Stimulated activated CD4-positive, alpha-beta T cell treated with anti-CD3 and anti-CD28 coated beads, Interleukin-12 subunit alpha, Interleukin-12 subunit beta, amount 100 ng/mL, for 24 hours (primary cell): ENCODE results near the gene ADGRB3.

Experiments used
- DNase-seq, 2 experiments: peaks; one replicate each; pipeline ENCODE4 v3.0.0-alpha.2; 2020; ENCODE audit warnings: low read depth in 2 of 2

Gene ADGRB3

DNA sequence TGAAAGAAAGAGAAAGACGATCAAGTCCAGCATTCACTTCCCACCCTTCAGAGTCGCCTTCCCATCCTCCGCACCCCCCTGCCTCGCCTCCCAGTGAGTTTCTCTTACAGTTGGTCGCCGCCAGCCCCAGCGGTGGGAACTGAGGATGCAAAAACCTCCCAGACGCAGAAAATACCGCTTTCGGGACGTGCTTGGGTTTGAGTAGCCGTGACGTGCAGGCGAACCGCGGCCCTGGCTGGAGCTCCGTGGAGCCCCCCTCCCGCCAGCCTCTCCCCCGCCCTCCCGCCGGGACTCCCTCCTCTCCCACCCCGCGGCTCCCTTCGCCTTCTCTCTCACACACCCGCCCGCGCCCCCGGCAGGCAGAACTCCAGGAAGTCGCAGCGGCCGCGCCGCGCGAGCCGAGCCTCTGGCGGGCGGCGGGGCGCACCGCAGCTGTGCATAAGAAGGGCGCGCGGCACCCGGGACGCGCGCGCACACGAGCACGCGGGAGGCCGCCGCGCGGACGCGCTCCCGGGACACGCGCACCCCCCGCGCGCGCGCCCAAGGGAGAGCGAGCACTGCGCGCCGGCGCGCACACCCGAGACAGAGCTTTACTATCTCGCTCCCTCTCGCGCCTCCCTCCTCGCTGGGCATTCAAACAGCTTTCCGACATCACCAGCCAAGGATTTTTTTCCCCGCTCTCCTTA lies at the start of gene ADGRB3:
Gene ADGRB3 (plus strand): TSS at position 557 of the 686 bp plus-strand sequence. CDS start 3,394 bp downstream, outside the sequence.
- peak in 1 of 2 experiments; percentile 17 for DNase-seq

DNA sequence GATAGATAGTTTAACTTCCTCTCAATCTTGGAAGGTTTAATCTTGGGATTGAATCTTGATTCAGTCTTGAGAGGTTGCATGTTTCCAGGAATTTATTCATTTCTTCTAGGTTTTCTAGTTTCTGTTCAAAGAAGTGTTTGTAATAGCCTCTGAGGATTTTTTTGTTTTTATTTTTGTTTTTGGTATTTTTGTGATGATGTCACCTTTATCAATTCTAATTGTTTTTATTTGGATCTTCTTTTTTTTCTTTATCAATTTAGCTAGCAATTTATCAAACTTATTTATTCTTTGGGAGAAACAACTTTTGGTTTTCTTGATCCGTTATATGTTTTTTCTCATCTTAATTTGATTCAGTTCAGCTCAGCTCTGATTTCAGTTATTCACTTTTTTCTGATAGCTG lies 41.5 kb upstream of the ADGRB3 start:
- DNase-seq, result no peak

DNA sequence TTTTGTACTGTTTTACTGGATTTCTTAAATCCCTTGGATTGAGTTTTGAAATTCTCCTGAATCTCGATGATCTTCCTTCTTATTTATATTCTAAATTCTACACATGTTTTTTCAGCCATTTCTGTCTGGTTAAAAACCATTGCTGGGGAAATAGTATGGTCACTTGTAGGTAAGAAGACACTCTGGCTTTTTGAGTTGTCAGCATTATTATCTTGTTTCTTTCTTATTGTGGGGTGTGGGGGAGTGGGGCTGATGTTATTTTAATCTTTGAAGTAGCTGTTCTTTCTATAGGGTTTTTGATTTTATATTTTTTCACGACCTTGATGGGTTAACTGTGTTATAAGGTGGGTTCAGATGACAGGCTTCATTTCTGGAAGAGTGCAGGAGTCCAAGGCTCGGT lies 37.4 kb upstream of the ADGRB3 start:
- no peak for DNase-seq

DNA sequence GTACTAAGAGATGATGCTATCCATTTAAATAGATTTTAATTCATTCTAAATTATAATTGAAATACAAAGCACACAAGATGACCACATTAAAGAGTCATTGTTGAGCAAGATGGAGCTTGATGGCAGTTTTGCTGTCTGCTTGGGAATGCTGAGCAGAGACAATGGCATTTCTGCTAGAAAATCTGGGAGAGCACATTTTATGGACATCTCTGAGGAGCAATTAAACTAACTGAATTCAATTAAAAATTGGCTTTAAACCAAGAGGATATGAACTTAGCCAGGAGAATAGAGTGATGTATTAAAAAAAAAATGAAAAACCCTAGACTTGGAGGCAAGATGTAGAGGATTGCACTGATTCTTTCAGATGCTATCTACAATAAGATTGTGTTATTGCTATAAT lies 19.1 kb upstream of the ADGRB3 start:
- DNase-seq, result no peak

DNA sequence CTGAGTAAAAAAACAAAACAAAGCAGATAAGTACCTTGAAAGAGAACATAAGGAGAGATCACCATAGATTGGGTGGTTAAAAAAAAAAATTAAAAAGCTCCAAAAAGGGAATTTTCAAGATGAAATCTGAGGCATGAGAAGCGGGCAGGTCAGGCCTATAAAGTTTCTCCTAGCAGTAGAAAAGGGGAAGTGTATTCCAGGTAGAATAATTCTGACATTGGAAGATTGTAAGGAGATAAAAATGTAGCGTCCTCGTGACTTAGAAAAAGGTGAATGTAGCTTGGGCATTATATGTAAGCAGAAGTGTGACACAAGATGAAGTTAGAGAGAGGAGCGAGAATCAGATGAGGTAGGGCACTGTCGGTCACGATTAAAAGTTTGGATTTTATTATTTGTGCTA lies 9.1 kb upstream of the ADGRB3 start:
- no peak for DNase-seq

DNA sequence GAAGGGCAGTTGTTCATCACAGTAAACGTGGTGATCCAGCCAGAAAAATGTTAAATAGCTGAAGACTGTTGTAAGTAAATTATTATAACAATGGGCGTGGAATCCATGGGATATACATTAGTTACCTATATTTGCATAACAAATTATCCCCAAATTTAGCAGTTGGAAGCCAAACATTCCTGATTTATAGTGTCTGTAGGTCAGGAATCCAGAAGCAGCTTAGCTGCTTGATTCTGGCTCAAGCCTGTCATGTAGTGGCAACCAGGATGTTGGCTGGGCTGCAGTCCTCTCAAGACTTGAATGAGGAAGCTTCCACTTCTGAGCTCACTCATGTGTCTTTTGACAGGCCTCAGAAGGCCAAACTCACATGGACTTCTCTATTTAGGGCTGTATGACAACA lies 6.9 kb upstream of the ADGRB3 start:
- no peak for DNase-seq

DNA sequence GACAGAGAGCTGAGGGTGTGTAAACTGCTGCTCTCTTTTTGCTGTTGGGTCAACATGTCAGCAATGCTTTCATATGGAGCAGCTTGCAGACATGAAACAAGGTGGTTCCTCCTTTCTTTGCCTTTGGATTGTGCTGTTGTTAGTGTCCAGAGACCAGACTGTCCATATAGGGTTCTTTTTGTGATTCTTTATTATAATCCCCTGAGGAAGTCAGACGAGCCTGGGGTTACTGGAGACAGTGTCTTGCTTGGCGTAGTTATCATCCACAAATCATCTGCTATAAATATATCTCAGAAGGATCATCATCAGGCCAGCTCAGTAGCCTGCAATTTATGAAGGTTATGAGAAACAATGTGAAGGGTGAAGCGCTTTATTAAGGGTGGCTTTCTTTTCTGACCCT lies 2.3 kb upstream of the ADGRB3 start:
- no peak for DNase-seq

DNA sequence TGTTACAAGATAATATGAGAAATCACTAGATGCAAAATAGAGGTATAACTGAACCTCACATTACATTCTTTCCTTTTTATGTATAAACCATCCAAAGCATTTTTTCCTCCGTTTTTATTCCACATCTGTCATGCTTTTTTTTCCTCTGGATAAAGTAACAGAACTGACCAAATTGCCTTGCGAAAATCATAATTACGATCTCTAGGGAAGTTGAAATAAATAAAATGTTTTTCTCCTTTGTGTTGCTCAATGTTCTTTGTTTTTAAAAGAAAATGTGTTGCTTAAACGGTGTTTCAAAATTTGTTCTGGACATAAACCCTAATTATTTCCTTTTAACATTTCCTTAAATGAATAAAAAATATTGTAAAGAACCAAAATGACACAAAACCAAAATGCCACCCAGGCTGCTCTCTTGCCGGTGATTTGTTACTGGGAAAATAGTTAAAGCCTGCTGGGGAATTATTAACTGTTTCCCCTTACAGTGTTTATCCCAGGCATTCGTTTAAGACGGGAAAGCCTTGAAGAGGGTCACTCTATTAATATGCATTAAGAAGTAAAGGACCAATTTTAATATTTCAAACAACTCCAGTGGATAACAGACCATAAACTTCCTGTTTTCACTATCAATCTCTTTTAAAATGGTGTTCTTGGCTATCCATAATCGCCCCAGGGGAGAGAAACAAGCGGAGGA lies 1.7 kb upstream of the ADGRB3 start:
- no peak for DNase-seq

DNA sequence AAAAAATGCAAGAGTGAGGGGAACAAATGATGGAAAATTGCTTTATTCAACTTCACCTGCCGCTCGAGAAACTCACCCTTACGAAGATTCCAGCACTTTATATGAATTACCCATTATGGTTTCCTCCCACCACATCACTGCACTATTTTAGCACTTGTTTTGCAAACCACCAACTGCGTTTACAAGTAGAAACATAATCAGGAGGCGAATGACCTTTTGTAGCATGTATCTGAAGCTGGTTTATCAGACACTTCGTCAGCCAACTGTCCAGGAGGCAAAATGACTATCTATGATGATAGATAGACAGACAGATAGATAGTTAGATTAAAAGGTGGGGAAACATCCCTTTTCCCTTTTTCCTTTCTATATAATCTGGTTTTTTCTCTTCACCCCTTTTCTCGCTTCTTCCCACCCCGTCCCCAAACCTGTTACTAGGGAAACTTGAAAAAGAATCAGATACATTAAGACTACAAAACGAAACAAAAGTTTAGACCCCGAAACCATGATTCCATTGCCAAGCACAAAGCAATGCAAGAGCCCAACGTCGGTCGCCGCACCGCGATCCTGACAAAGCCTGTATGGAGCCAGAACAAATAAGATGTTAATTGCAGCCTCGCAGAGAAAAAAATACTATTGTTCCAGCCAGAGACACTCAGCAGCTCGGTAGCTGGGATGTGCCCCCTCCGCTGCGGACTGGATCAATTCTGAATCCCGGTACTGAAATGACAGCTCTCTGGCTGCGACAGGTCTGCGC lies 933 bp upstream of the ADGRB3 start:
- DNase-seq, result no peak

DNA sequence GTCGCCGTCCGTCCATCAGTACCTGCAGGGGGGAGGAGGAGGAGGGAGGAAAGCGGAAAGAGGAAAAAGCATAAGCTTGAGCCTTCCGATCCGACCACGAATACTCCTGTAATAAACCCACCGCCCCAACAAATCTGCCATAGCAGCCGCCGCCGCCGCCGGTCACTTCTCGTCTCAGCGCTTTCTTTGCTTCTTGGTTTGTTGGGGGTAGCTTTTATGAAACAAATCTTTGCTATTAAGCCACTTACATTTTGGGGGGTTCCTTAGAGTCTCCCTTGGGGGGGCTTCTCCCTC lies 277 bp downstream of the ADGRB3 start:
- no peak for DNase-seq

DNA sequence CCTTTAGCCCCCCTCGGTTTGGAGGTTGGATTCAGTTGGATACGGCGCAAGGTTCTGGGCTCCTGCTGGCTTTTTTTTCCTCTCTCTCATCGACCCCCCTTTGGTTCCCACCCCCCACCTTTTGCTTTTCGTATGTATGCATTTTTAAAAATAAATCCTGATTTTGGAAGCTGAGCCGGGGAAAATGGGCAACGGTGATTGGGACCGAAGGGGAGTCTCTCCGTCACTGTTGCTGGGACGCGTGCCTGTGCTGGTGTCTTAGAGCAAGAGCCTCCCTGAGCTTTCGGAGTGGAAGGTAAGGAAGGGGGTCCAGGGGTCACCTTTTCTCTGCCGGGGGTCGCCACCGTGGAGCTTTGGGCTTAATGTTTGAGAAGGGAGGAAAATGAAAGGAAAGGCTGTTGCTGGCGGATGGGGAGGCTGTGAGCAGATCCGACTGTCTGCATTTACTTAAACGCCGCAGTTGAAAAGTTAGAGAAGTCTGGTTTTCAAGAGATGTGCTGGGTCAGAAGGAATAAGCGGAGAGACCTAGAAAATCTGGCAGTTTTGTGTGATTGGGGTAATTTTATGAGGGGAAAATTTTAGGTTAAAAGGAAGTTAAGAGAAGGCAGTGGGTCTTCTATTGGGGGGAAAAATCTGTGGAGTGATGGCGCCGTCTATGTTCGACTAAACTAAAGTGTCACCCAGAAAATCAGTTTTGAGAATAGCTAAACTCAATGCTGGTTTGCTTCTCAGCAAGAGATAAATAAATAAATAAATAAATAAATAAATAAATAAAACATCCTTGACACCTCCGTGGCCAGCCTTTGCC lies 828 bp downstream of the ADGRB3 start:
- no peak for DNase-seq

DNA sequence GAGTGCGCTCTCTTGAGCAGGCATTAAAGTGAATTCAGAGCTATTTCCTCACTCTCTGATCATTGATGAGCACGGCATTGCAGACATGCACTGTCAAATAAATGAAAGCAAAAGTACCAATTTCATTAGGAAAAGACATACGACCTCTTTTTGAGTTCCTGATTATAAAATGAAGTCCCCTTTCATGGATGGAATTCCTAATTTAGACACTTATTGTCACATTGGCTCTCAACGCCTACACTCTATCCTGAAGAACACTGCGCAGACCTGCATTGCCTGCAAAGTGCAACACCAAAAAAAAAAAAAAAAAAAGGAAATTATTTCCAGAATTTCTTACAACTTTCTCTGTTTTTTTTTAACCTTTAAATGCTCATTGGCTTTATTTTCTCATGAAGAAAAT lies 1.6 kb downstream of the ADGRB3 start:
- no peak for DNase-seq

DNA sequence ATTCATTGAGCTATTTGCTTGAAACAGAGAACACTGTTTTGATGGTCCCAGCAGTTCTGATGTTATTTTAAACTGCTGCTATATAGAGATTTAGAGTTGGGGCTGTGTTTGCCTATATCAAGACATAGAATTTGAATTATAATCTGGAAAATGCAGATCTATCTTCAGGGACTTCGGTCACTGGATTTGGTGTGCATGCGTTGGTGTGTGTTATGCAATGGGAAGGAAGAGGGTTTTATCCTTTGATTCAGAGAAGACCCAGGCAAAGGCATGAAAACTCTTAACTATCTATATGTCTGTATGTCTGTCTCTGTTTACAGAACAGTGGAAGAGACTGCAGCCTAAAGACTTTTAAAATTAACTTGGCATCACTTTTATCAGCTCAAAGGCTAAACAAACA lies 2.0 kb downstream of the ADGRB3 start:
- no peak for DNase-seq

DNA sequence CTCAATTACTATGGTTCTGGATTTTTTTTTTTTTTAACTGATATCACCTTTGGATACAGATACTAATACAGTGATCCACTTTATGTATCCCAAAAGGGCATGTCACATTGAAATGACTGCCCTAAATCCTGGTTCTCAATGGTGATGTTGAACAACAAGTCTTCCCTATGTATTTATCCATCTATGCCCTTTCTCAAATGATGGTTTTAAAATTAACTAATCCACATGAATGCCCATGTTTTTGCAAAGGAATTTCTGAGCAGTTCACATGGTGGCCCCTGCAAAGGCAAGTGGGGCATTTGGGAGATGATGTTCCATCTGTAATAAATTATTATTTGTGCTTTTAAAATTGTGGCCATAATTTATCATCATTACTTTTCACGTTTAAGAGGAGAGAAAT lies 2.7 kb downstream of the ADGRB3 start:
- no peak for DNase-seq

DNA sequence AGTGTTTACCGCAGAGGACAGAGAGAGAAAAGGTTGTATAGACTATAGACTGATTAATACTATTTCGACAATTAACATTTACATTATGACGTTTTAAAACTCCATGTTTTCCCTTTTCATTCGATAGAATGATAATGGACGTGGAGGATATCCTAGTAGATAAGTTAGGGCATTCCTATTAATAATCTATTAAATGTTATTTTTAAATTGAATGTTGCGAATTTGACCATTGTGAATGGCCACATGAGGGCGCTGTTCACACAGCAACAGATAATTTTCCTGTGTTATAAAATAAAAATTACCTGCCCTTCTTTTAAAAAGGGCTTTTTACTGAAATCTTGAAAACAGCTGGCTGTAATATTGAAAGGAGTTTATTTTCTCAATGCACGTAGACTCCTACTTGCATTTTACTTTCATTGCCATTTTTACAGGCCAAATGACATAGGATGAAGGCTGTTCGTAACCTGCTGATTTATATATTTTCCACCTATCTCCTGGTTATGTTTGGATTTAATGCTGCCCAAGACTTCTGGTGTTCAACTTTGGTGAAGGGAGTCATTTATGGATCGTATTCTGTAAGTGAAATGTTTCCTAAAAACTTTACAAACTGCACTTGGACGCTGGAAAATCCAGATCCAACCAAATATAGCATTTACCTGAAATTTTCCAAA lies 3.3 kb downstream of the ADGRB3 start:
- DNase-seq, result peak in 1 of 2 experiments; percentile 10

DNA sequence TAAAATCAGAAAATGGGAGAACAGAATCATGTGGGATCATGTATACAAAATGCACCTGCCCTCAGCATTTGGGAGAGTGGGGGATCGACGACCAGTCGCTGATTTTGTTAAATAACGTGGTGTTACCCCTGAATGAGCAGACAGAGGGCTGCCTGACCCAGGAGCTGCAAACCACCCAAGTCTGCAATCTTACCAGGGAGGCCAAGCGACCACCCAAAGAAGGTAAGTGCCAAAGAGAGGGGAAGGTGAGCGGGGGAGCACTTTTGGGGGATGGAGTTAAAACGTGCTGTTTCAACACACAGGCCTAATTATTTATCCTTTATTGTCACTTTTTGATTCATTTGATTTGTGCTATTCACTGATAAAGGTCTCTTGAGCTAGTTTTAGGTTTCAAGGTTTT lies 4.1 kb downstream of the ADGRB3 start:
- no peak for DNase-seq

DNA sequence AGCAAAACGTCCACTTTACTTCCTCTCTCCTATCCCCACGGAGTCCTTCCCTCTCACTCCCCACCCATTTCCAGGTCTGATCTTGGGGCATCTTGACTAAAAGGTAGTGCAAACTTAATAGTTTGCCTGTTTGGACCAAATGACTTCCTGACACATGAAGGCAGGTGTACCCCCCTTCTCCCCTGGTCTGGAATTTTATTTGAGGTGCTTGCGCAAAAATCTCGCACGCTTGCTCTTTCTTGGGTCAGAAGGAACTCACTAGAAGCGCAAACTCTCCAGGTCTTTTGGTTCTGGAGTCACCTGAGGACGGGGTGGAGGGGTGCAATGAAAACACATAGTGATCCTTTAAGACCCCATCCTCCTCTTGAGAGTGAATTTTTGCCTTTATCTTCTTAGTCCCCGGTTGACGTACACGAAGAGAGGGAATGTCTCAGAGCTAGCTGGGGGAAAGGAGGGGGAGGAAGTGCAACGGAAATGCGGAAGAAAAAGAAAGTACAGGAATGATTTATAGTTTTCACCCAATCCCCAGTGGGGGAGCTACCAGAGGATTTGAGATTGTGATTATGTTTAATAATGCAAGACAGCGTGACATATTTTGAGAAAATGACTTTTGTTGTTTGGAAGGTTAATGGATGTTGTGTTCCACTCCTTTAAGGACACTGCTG lies 4.9 kb downstream of the ADGRB3 start:
- DNase-seq, result no peak

DNA sequence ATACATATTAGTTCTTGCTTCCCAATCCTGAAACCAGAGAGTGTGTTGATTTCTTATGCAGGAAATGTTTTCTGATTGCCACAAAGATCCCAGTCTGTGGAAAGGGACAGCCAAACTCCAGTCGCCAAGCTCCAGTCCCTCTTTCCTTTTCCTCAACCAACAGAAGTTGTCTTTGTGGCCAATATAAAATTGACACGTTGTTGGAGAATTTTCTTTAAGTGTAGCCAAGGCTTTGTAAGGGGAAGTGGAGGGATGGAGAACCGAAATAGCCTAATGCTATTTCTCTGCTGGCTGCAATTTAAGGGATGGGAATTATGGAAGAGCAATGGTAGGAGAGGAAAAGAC lies 5.4 kb downstream of the ADGRB3 start:
- DNase-seq, result no peak

DNA sequence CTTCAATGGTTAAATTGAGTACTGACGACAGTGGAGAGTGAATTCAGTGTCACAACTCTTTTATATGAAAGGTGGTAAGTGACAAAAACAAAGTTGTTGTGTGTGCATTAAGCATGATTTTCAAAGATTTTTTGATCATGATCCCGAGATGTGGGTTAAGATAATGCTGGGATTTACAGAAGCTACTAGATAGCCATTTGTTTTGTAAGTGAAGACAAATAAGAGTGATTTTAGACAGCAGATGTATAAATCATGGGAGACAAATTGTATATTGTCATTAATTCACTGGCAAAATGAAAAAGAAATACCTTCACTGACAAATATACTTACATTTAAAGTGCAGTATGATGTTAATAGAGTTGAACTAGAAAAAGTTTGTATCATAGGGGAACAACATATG lies 6.1 kb downstream of the ADGRB3 start:
- DNase-seq, result no peak

DNA sequence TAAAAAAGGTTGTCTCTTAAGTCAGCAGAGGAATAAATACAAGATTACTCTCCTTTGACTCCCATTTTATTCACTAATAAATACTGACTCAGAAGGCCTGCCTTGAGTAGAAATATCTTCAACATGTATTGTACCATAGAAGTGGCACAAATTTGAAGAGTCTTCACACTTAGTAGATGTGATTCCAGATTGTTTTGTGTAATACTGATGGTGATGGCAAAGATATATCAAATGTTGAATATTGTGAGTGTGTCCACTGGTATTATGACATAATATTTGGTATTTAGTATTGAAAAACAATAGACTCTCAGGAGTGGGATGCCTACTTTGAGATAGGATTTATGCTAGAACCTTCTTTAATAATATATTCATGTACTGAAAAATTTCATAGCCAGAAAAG lies 7.0 kb downstream of the ADGRB3 start:
- no peak for DNase-seq

DNA sequence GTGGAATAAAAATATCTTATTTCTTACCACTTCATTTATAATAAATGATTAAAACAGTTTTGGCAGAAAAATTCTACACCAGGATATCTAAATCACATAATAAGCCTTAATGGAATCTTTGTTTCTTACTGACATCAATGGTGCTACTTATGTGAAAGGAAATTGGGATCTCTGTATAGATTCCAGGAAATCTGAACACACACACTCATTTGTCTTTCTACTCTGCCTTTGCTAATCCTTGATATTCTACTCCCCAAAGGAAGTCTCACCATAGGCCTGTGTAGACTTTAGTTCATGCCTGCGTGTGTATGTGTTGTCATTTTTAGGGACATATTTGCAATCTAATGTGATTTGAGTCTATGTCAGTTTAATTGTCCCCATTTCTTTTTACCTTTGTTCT lies 7.9 kb downstream of the ADGRB3 start:
- no peak for DNase-seq
